PC-3 (cell line): ENCODE results near the gene ARF1. TPM values are rescaled to one million over a fixed set of nuclear protein-coding genes. Genes with fewer than 3 reads are reported as not detected.

ENCODE experiments used
- ATAC-seq: fragments of 200-7000 bp; cut with Tn5 transposase; 2 replicates; pipeline ENCODE4 v1.9.1; 2020; ENCODE audit warnings: mild to moderate bottlenecking, moderate library complexity
- BruUV-seq: library from RNA; stranded (reverse); fragments of 400-500 nt; replicated peaks from 2 replicates; lab custom pipeline; 2021; lab: Mats Ljungman, UMichigan
- CTCF ChIA-PET: fragments of 300-600 bp; sonication (Branson Sonifier 250); formaldehyde crosslinking; loops from one replicate; lab custom pipeline; 2022; ENCODE audit warnings: antibody characterized with exemption; lab: Charles Lee
- POLR2A ChIA-PET: fragments of 300-600 bp; sonication (Branson Sonifier 250); formaldehyde crosslinking; loops from one replicate; lab custom pipeline; 2022; ENCODE audit warnings: antibody characterized with exemption; ENCODE audit not compliant: unreplicated experiment; lab: Charles Lee
- DNase-seq: peaks from one replicate; pipeline ENCODE4 v3.0.0-alpha.2; 2015
- H2AFZ ChIP-seq: fragments of 300-600 bp; sonication (generic); 2 replicates; pipeline ENCODE4 v1.6.0; 2016; ENCODE audit warnings: antibody characterized with exemption, low read length
- H3F3A ChIP-seq: fragments of 300-600 bp; sonication (generic); one replicate; pipeline ENCODE4 v1.6.0; 2017; ENCODE audit warnings: antibody characterized with exemption, low read length, control low read depth, mild to moderate bottlenecking; ENCODE audit not compliant: unreplicated experiment
- H3K27ac ChIP-seq: fragments of 300-600 bp; sonication (generic); 2 replicates; pipeline ENCODE4 v1.5.1; 2016; ENCODE audit warnings: mild to moderate bottlenecking, low read length
- H3K27me3 ChIP-seq: fragments of 300-600 bp; sonication (generic); 2 replicates; pipeline ENCODE4 v1.6.1; 2016; ENCODE audit warnings: low read length, mixed read lengths
- H3K36me3 ChIP-seq: fragments of 300-600 bp; sonication (generic); 2 replicates; pipeline ENCODE4 v1.6.1; 2016; ENCODE audit warnings: low read depth, mixed run types, low read length, mixed read lengths
- H3K4me1 ChIP-seq: fragments of 300-600 bp; sonication (generic); 2 replicates; pipeline ENCODE4 v1.5.1; 2016; ENCODE audit warnings: low read length; ENCODE audit not compliant: insufficient read depth
- H3K4me2 ChIP-seq: fragments of 300-600 bp; sonication (generic); 2 replicates; pipeline ENCODE4 v1.6.0; 2016; ENCODE audit warnings: low read length
- H3K4me3 ChIP-seq: fragments of 300-600 bp; sonication (generic); 2 replicates; pipeline ENCODE4 v1.5.1; 2016; ENCODE audit warnings: mild to moderate bottlenecking, low read length, mixed read lengths
- H3K79me2 ChIP-seq: fragments of 300-600 bp; sonication (generic); 2 replicates; pipeline ENCODE4 v1.6.1; 2017; ENCODE audit warnings: low read length, mixed read lengths
- H3K9ac ChIP-seq: fragments of 300-600 bp; sonication (generic); 2 replicates; pipeline ENCODE4 v1.6.0; 2016; ENCODE audit warnings: mild to moderate bottlenecking, low read length
- H3K9me2 ChIP-seq: fragments of 300-600 bp; sonication (generic); replicated peaks from 2 replicates; pipeline ENCODE4 v1.6.1; 2016; ENCODE audit warnings: mixed run types, low read length, mixed read lengths
- H3K9me3 ChIP-seq: fragments of 300-600 bp; sonication (generic); 2 replicates; pipeline ENCODE4 v1.6.1; 2016; ENCODE audit warnings: low read length, mixed read lengths
- H4K20me1 ChIP-seq: fragments of 300-600 bp; sonication (generic); 2 replicates; pipeline ENCODE4 v1.6.1; 2016; ENCODE audit warnings: low read length, mixed read lengths
- EZH2 ChIP-seq: fragments of 300-600 bp; sonication (generic); IDR thresholded peaks from one replicate; pipeline ENCODE4 v1.6.1; 2017; ENCODE audit warnings: antibody characterized with exemption, mild to moderate bottlenecking, low read length; ENCODE audit not compliant: unreplicated experiment
- EZH2phosphoT487 ChIP-seq: fragments of 300-600 bp; sonication (generic); IDR thresholded peaks from 2 replicates; pipeline ENCODE4 v1.6.1; 2018; ENCODE audit warnings: mild to moderate bottlenecking, antibody characterized with exemption, low read length, borderline replicate concordance
- intact Hi-C: fragments of 100-400 bp; cut with micrococcal nuclease; formaldehyde crosslinking; loops from 2 replicates; pipeline ENCODE4 v1.9.0; 2023
- total RNA-seq: library from RNA; depleted of rRNA; stranded (reverse); fragments of >200 nt; gene quantifications from 2 replicates; pipeline ENCODE4 v1.2.3, GENCODE V29; 2014
- TF ChIP-seq, protein P1 (sequence below): fragments of 300-600 bp; sonication (generic); conservative IDR thresholded peaks from 2 replicates; pipeline ENCODE4 v1.5.1; 2017; ENCODE audit warnings: antibody characterized with exemption, low read depth, mild to moderate bottlenecking, low read length

Gene ARF1
- total RNA-seq, 1 experiment from 2014 or later, result 688 TPM

- Histone ChIP-seq H3K36me3 (peaks cover 13% of the 10 kb centered on the region), H4K20me1 (peaks cover 50% of the 10 kb centered on the region), H3K4me1 (peaks cover 20% of the 10 kb centered on the region), H3K27ac (no peak overlapping the region), H3F3A (no peaks in the 10 kb centered on the region), H3K27me3 (no peaks in the 10 kb centered on the region), H3K9ac (no peak overlapping the region), H3K9me2 (no peaks in the 10 kb centered on the region), H3K4me2 (no peak overlapping the region), H2AFZ (no peak overlapping the region), H3K4me3 (no peak overlapping the region), H3K9me3 (no peaks in the 10 kb centered on the region), H3K79me2 (peaks cover 61% of the 10 kb centered on the region)
- intact Hi-C loops, result no loop called here
- DNase-seq (no peak), ATAC-seq (no peak)
- TF ChIP-seq EZH2phosphoT487 (no peak), EZH2 (no peak)
- TF ChIP-seq, protein P1, sequence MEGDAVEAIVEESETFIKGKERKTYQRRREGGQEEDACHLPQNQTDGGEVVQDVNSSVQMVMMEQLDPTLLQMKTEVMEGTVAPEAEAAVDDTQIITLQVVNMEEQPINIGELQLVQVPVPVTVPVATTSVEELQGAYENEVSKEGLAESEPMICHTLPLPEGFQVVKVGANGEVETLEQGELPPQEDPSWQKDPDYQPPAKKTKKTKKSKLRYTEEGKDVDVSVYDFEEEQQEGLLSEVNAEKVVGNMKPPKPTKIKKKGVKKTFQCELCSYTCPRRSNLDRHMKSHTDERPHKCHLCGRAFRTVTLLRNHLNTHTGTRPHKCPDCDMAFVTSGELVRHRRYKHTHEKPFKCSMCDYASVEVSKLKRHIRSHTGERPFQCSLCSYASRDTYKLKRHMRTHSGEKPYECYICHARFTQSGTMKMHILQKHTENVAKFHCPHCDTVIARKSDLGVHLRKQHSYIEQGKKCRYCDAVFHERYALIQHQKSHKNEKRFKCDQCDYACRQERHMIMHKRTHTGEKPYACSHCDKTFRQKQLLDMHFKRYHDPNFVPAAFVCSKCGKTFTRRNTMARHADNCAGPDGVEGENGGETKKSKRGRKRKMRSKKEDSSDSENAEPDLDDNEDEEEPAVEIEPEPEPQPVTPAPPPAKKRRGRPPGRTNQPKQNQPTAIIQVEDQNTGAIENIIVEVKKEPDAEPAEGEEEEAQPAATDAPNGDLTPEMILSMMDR, result no peak
- CTCF ChIA-PET, result no interaction called here
- no TSS peak for BruUV-seq
- POLR2A ChIA-PET, result no interaction called here
These were observed 64.1 kb downstream of the ARF1 start for GRCh38 chr1:228146417-228147150.

DNA sequence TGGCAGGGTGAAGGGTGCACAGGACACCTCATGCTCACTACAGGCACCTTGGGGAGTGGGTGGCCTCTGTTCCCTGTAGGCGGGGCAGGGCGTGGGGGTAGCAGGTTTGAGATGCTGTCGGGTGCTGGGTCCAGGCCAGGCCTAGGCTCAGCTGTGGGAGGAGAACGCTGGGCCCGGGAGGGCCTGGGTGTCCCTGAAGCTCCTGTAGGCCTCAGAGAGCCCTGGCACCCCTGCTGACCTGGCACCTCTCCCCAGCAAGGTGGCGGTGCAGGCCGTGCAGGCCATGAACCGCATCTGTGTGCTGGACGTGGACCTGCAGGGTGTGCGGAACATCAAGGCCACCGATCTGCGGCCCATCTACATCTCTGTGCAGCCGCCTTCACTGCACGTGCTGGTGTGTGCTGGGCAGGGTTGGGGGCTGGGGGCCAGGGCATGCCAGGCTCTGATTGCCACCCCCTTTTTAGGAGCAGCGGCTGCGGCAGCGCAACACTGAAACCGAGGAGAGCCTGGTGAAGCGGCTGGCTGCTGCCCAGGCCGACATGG, 64.7 kb downstream of the ARF1 start:
- no TSS peak for BruUV-seq
- Histone ChIP-seq H3F3A (no peaks in the 10 kb centered on the region), H3K4me2 (no peak overlapping the region), H3K4me3 (no peak overlapping the region), H3K36me3 (peaks cover 13% of the 10 kb centered on the region), H3K4me1 (peaks cover 13% of the 10 kb centered on the region), H3K9ac (no peak overlapping the region), H3K9me3 (no peaks in the 10 kb centered on the region), H3K27ac (no peak overlapping the region), H4K20me1 (peaks cover 44% of the 10 kb centered on the region), H3K79me2 (peaks cover 55% of the 10 kb centered on the region), H2AFZ (no peak overlapping the region), H3K9me2 (no peaks in the 10 kb centered on the region), H3K27me3 (no peaks in the 10 kb centered on the region)
- ChIA-PET CTCF (no interaction called here), POLR2A (no interaction called here)
- intact Hi-C loops, result no loop called here
- DNase-seq, result no peak
- ATAC-seq, result no peak
- no peak for TF ChIP-seq EZH2phosphoT487
- TF ChIP-seq, protein P1, result no peak
- no peak for TF ChIP-seq EZH2

GRCh38 chr1:228147768-228148167, 65.3 kb downstream of the ARF1 start:
- Histone ChIP-seq H4K20me1 (peaks cover 38% of the 10 kb centered on the region), H3K9me2 (no peaks in the 10 kb centered on the region), H3K9ac (no peak overlapping the region), H3K36me3 (peaks cover 13% of the 10 kb centered on the region), H3K4me2 (no peak overlapping the region), H3K27me3 (no peaks in the 10 kb centered on the region), H2AFZ (no peak overlapping the region), H3K79me2 (peaks cover 50% of the 10 kb centered on the region), H3K4me3 (no peak overlapping the region), H3K27ac (no peak overlapping the region), H3K9me3 (no peaks in the 10 kb centered on the region), H3K4me1 (peaks cover 8% of the 10 kb centered on the region), H3F3A (no peaks in the 10 kb centered on the region)
- BruUV-seq, result no TSS peak
- intact Hi-C loops, result no loop called here
- TF ChIP-seq EZH2phosphoT487, result no peak
- TF ChIP-seq EZH2, result no peak
- TF ChIP-seq, protein P1, result no peak
- DNase-seq (no peak), ATAC-seq (no peak)
- ChIA-PET POLR2A (no interaction called here), CTCF (no interaction called here)
